AG09319 (cell line): ENCODE data around the gene LINC00237.

ENCODE experiments used
- DNase-seq: peaks from one replicate; pipeline ENCODE4 v3.0.0-alpha.2; 2010; ENCODE audit warnings: low read depth; ENCODE audit errors: extremely low read depth
- TF ChIP-seq, protein P1 (sequence below): IDR thresholded peaks from 2 replicates; pipeline ENCODE4 v1.5.1; 2011; ENCODE audit warnings: low read depth, mild to moderate bottlenecking, inconsistent platforms, low read length, moderate library complexity

The LINC00237 gene

DNA sequence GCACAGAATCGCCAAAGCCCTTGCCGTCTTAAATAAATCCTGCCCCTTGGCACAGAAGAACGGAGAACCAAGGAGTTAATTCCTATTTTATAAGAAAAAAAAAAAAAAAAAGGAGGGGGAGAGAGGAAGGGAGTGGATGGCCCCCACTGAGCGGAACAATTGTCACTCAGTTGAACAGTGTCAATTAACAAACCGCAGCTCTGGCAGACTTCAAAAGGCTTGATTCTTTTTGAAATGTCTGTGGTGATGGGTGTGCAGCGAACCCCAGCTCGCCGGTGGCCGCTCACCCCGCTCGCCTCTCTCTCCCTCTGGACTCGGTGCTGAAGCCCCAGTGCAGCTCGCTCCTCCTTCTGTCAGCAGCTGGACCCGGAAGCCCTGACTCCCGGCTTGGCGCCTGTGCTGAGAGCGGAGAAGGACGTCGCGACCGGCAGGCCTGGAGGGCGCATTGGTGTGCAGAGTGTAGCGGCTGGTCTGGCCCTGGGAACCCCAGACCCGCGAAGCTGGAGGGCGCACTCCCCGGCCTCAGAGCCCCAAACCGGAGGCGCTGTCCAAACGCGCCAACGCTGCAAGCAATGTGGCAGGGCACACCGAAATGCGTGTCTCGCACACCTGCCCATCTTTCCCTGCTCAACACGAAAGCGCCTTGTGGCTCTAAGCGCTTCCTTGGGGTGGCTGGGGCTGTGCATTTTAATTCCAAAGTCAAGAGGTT, 3.4 kb downstream of the LINC00237 start:
- DNase-seq: no peak
- TF ChIP-seq, protein P1, sequence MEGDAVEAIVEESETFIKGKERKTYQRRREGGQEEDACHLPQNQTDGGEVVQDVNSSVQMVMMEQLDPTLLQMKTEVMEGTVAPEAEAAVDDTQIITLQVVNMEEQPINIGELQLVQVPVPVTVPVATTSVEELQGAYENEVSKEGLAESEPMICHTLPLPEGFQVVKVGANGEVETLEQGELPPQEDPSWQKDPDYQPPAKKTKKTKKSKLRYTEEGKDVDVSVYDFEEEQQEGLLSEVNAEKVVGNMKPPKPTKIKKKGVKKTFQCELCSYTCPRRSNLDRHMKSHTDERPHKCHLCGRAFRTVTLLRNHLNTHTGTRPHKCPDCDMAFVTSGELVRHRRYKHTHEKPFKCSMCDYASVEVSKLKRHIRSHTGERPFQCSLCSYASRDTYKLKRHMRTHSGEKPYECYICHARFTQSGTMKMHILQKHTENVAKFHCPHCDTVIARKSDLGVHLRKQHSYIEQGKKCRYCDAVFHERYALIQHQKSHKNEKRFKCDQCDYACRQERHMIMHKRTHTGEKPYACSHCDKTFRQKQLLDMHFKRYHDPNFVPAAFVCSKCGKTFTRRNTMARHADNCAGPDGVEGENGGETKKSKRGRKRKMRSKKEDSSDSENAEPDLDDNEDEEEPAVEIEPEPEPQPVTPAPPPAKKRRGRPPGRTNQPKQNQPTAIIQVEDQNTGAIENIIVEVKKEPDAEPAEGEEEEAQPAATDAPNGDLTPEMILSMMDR: no peak

DNA sequence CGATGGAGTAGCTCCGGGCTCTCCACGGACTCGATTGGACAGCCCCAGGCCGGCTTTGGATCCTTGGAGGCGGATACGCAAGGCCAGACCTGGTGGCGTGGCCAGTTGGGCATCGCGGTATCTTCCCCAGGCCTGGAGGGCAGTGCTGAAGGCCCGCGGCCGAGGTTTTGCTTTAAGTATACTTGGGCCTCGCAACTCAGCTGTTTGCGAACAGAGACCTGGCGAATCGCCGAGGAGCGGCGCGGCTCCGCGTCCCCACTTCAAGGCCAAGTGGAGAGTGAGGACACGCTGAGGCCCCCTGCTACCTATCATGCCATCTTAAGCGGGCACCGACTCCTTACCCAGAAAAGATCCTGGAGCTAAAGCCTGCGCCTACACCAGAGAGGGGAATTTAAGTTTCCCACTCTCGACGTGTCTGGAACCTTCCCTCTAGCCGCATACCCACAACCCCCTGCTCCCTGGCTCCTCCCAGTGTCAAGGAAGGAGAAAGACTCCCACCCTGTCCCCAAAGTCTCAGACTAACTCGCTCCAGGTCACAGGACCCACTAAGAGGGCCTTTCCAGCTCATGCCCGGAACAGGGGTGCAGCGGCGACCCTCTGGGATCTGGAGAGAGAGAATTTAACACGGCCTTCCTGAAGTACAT, 4.1 kb downstream of the LINC00237 start:
- TF ChIP-seq, protein P1: no peak
- DNase-seq: no peak

- TF ChIP-seq, protein P1: no peak
- DNase-seq: no peak
Observed at GRCh38 chr20:21101453-21101931, 4.7 kb downstream of the LINC00237 start.

GRCh38 chr20:21100578-21101452, 5.3 kb downstream of the LINC00237 start:
- TF ChIP-seq, protein P1: no peak
- no peak for DNase-seq

- DNase-seq: no peak
- TF ChIP-seq, protein P1: no peak
Observed at GRCh38 chr20:21099751-21100577, 6.2 kb downstream of the LINC00237 start.

- no peak for DNase-seq
- TF ChIP-seq, protein P1: no peak
Observed at GRCh38 chr20:21096321-21097043, 9.7 kb downstream of the LINC00237 start.
